Right kidney (tissue), 1 donor: ENCODE measurements around the gene NIPBL.
"Not testable (repeated sequence)": the region's sequence is repeated elsewhere in the genome, so short reads cannot be mapped to it uniquely, and the experiment has no call there.

Source experiments
- DNase-seq: peaks from one replicate; pipeline ENCODE4 v3.0.0-alpha.2; 2016

NIPBL gene

GRCh38 chr5:36946101-36946500 lies 69.5 kb downstream of the NIPBL start:
- DNase-seq = no peak

- DNase-seq = no peak
These were observed 71.5 kb downstream of the NIPBL start for GRCh38 chr5:36948041-36948440.

- no peak for DNase-seq
These were observed 72.1 kb downstream of the NIPBL start for GRCh38 chr5:36948650-36949049.

- no peak for DNase-seq
These were observed 73.0 kb downstream of the NIPBL start for GRCh38 chr5:36949593-36949992.

- DNase-seq = no peak
These were observed 74.3 kb downstream of the NIPBL start for GRCh38 chr5:36950586-36951457.

GRCh38 chr5:36953043-36953442 lies 76.5 kb downstream of the NIPBL start:
- no peak for DNase-seq

- no peak for DNase-seq
These were observed 81.5 kb downstream of the NIPBL start for GRCh38 chr5:36957953-36958537.

GRCh38 chr5:36958612-36959011 lies 82.0 kb downstream of the NIPBL start:
- DNase-seq = no peak

GRCh38 chr5:36965179-36965578 lies 88.6 kb downstream of the NIPBL start:
- no peak for DNase-seq

- no peak for DNase-seq
These were observed 93.3 kb downstream of the NIPBL start for GRCh38 chr5:36969700-36970395.

- DNase-seq = no peak
These were observed 101.6 kb downstream of the NIPBL start for GRCh38 chr5:36978196-36978595.

- no peak for DNase-seq
These were observed 105.6 kb downstream of the NIPBL start for GRCh38 chr5:36982146-36982545.

GRCh38 chr5:36985387-36985786 lies 108.8 kb downstream of the NIPBL start:
- DNase-seq = no peak

- no peak for DNase-seq
These were observed 111.8 kb downstream of the NIPBL start for GRCh38 chr5:36988396-36988795.

- DNase-seq = no peak
These were observed 122.0 kb downstream of the NIPBL start for GRCh38 chr5:36998578-36998977.

- DNase-seq = no peak
These were observed 125.7 kb downstream of the NIPBL start for GRCh38 chr5:37002176-37002751.

GRCh38 chr5:37005252-37005651 lies 128.7 kb downstream of the NIPBL start:
- no peak for DNase-seq

- no peak for DNase-seq
These were observed 129.5 kb downstream of the NIPBL start for GRCh38 chr5:37005946-37006540.

- not testable (repeated sequence) for DNase-seq
These were observed 136.6 kb downstream of the NIPBL start for GRCh38 chr5:37013181-37013580.

- DNase-seq = no peak
These were observed 137.8 kb downstream of the NIPBL start for GRCh38 chr5:37014321-37014720.

GRCh38 chr5:37015795-37016666 lies 139.5 kb downstream of the NIPBL start:
- DNase-seq = no peak

GRCh38 chr5:37028910-37029309 lies 152.3 kb downstream of the NIPBL start:
- DNase-seq = no peak
